Measurements from ENCODE around the gene C18orf54. TPM values are rescaled to one million over a fixed set of nuclear protein-coding genes. Genes with fewer than 3 reads are reported as not detected.
"Not testable (repeated sequence)": the region's sequence is repeated elsewhere in the genome, so short reads cannot be mapped to it uniquely, and the experiment has no call there.

The C18orf54 gene
- 21.5 and 40.1 TPM in 2 replicates for total RNA-seq (ENCODE audit: low replicate concordance)

DNA sequence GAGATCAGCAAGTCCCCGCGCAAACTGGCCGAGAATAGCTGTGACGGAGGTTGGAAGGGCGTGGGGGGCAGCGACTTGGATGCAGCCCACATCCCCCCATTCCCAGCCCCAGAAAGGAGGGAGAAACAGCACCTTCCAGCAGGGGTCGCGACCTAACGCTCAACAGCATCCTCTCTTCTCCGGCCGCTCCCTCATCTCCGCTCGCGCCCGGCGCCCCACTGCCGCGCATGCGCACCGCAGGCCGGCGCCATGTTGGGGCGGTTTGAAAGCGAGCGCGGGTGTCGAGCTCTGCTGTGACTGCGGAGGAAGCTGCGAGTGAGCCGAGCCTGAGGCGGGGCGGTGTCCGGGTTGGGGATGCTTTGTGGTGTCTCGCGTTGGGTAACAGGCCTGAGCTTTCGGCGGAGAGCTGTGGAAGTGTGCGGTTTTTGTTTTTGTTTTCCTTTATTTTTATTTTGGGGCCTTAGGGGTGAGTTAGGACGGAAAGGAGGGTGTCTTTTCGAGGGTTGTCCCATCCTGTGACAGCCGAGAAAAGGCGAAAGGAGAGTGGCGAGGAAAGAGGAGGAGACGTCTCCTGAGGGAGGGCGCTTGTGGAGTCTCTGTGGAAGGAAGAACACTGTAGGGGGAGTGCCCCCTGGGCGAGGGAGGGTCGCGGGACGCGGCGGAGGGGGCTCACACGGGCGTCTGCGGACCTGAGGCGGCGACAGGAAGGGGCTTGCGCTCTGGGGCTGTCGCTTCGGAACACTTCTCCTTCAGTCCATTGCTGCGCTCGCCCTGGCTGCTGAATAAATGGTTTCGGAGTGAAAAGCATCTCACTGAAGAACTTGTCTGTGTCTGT lies at the start of gene C18orf54, which contains the start of gene STARD6:
TSS of gene C18orf54 (plus strand) at position 247 of the 835 bp plus-strand sequence. CDS start 2,667 bp downstream, outside the sequence.
TSS of gene STARD6 (minus strand) at position 199 of the 835 bp plus-strand sequence. CDS start 3,285 bp downstream, outside the sequence.
- H3K27ac Mint-ChIP-seq: peak within 1 kb of the TSS; percentile 98
- H2AFZ ChIP-seq (replicated peaks): peak within 1 kb of the TSS; percentile 80
- no peaks in the 10 kb centered on the region for H4K20me1 ChIP-seq (ENCODE audit: low read depth)
- peaks cover 3% of the 10 kb centered on the region for H3K9me3 Mint-ChIP-seq
- peaks cover 3% of the 10 kb centered on the region for H3K27me3 Mint-ChIP-seq (ENCODE audit: insufficient read depth, low read depth)
- peaks cover 49% of the 10 kb centered on the region for H3K79me2 ChIP-seq (ENCODE audit: low read depth)
- no peaks in the 10 kb centered on the region for H3K27me3 ChIP-seq
- H3K4me3 ChIP-seq: peak within 1 kb of the TSS; percentile 94
- peaks cover 17% of the 10 kb centered on the region for H3K36me3 Mint-ChIP-seq
- peaks cover 24% of the 10 kb centered on the region for H3K4me1 ChIP-seq
- peak within 1 kb of the TSS; percentile 99 for H3K4me3 Mint-ChIP-seq
- peak within 1 kb of the TSS; percentile 81 for H3K4me2 ChIP-seq
- H3F3A ChIP-seq (ENCODE audit: low read depth): peaks cover 10% of the 10 kb centered on the region
- H3K27ac ChIP-seq: peak within 1 kb of the TSS; percentile 77
- H3K9ac ChIP-seq: peak within 1 kb of the TSS; percentile 61
- DNase-seq (ENCODE audit: low spot score): peak; percentile 97
- H3K4me1 Mint-ChIP-seq: peaks cover 15% of the 10 kb centered on the region
- H3K9me3 ChIP-seq (ENCODE audit: low read depth): no peaks in the 10 kb centered on the region
- TF ChIP-seq EZH2 (IDR thresholded peaks at IDR 0.05): peak; percentile 25
- TF ChIP-seq EZH2phosphoT487 (IDR thresholded peaks at IDR 0.05): no peak
- TF ChIP-seq, protein P1, sequence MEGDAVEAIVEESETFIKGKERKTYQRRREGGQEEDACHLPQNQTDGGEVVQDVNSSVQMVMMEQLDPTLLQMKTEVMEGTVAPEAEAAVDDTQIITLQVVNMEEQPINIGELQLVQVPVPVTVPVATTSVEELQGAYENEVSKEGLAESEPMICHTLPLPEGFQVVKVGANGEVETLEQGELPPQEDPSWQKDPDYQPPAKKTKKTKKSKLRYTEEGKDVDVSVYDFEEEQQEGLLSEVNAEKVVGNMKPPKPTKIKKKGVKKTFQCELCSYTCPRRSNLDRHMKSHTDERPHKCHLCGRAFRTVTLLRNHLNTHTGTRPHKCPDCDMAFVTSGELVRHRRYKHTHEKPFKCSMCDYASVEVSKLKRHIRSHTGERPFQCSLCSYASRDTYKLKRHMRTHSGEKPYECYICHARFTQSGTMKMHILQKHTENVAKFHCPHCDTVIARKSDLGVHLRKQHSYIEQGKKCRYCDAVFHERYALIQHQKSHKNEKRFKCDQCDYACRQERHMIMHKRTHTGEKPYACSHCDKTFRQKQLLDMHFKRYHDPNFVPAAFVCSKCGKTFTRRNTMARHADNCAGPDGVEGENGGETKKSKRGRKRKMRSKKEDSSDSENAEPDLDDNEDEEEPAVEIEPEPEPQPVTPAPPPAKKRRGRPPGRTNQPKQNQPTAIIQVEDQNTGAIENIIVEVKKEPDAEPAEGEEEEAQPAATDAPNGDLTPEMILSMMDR (IDR thresholded peaks at IDR 0.05): peak; percentile 70
- H3K36me3 ChIP-seq: peaks cover 24% of the 10 kb centered on the region

DNA sequence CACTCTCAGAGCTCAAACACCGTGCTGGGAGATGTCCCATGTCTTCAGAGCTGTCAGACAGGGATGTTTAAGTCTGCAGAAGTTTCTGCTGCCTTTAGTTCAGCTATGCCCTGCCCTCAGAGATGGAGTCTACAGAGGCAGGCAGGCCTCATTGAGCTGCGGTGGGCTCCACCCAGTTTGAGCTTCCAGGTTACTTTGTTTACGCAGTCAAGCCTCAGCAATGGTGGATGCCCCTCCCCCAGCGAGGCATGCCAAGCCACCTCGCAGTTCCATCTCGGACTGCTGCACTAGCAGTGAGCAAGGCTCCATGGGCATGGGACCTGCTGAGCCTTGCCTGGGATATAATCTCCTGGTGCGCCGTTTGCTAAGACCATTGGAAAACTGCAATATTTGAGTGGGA lies 48.1 kb upstream of the C18orf54 start:
- H3K9me3 Mint-ChIP-seq; H3K4me1 ChIP-seq; H3K9ac ChIP-seq; H3F3A ChIP-seq (ENCODE audit: low read depth); H3K4me3 Mint-ChIP-seq; H4K20me1 ChIP-seq (ENCODE audit: low read depth); H3K4me3 ChIP-seq; H3K36me3 ChIP-seq; H3K9me3 ChIP-seq (ENCODE audit: low read depth); H3K36me3 Mint-ChIP-seq; H2AFZ ChIP-seq (replicated peaks); H3K4me2 ChIP-seq; H3K27ac Mint-ChIP-seq; H3K27me3 ChIP-seq; H3K79me2 ChIP-seq (ENCODE audit: low read depth); H3K4me1 Mint-ChIP-seq; DNase-seq (ENCODE audit: low spot score); H3K27me3 Mint-ChIP-seq (ENCODE audit: insufficient read depth, low read depth); H3K27ac ChIP-seq: not testable (repeated sequence)

DNA sequence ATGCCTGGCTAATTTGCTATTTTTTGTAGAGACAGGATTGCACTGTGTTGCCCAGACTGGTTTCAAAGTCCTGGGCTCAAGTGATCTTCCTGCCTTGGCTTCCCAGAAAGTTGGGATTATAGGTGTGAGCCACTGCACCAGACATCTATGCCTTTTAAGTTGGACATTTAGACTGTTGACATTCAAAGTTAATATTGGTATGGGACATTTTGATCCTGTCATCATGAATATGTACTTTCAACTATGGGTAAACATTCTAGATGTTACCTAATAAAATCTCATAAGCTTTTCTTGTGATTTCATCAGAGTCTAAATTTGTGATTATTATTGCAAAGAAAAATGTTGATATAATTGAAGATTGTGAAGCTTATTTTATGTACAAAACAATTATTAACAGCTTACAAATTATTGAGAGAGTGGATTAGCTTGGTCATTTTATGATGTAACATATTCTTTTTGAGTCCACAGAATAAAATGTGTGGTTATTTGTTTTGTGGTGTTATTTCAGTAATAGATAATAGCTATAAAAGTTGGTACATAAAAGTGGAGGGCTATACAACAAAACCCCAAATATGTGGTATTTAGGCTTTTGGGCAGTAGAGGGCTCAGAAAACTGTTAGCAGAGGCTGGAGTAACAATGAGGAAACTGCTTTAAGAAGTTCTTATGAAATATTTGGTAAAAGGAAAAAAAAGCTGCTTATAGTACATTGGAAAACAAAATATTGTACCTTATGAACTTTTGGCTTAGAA lies 41.5 kb upstream of the C18orf54 start:
- H3K9ac ChIP-seq: no peak overlapping the region
- DNase-seq (ENCODE audit: low spot score): no peak
- H3K4me2 ChIP-seq: no peak overlapping the region
- no peaks in the 10 kb centered on the region for H3K36me3 Mint-ChIP-seq
- no peak overlapping the region for H3K4me3 ChIP-seq
- H2AFZ ChIP-seq (replicated peaks): peak overlapping the region; percentile 15
- no peaks in the 10 kb centered on the region for H3K9me3 ChIP-seq (ENCODE audit: low read depth)
- peaks cover 5% of the 10 kb centered on the region for H3F3A ChIP-seq (ENCODE audit: low read depth)
- no peaks in the 10 kb centered on the region for H3K79me2 ChIP-seq (ENCODE audit: low read depth)
- no peak overlapping the region for H3K27ac ChIP-seq
- no peaks in the 10 kb centered on the region for H3K36me3 ChIP-seq
- H3K27ac Mint-ChIP-seq: no peak overlapping the region
- H3K9me3 Mint-ChIP-seq: no peaks in the 10 kb centered on the region
- peaks cover 5% of the 10 kb centered on the region for H3K4me1 Mint-ChIP-seq
- no peaks in the 10 kb centered on the region for H3K27me3 Mint-ChIP-seq (ENCODE audit: insufficient read depth, low read depth)
- H4K20me1 ChIP-seq (ENCODE audit: low read depth): no peaks in the 10 kb centered on the region
- H3K27me3 ChIP-seq: no peaks in the 10 kb centered on the region
- H3K4me1 ChIP-seq: peaks cover 11% of the 10 kb centered on the region
- no peak overlapping the region for H3K4me3 Mint-ChIP-seq
- TF ChIP-seq EZH2 (IDR thresholded peaks at IDR 0.05) (no peak), EZH2phosphoT487 (IDR thresholded peaks at IDR 0.05) (no peak)

DNA sequence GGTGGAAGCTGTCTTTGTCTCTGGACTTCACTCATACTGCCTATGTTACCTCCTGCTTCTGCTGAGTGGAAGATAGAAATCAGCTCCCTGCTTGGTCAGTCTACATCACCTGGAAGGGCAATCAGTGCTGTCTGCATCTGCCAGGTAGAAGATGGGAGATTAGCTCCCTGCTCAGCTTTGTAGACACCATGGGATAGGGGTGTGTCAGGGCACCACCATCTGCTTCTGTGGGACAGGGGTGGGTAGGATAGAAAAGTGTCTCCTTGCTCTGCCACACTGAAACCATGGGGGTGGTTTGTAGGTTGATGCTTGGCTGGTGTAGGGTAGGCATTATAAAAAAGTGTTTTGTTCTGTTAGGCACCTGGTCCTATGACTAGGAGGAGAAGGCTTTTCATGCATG lies 34.1 kb upstream of the C18orf54 start:
- Histone ChIP-seq H3K79me2 (ENCODE audit: low read depth) (no peaks in the 10 kb centered on the region), H3K27ac (no peak overlapping the region), H3K9ac (no peak overlapping the region), H3K4me2 (no peak overlapping the region), H2AFZ (replicated peaks) (no peak overlapping the region), H4K20me1 (ENCODE audit: low read depth) (no peaks in the 10 kb centered on the region), H3K27me3 (no peaks in the 10 kb centered on the region), H3F3A (ENCODE audit: low read depth) (peaks cover 5% of the 10 kb centered on the region), H3K36me3 (no peaks in the 10 kb centered on the region), H3K4me1 (peaks cover 11% of the 10 kb centered on the region), H3K4me3 (no peak overlapping the region), H3K9me3 (ENCODE audit: low read depth) (no peaks in the 10 kb centered on the region)
- Mint-ChIP-seq H3K36me3 (no peaks in the 10 kb centered on the region), H3K27me3 (ENCODE audit: insufficient read depth, low read depth) (peaks cover 2% of the 10 kb centered on the region), H3K9me3 (no peaks in the 10 kb centered on the region), H3K27ac (no peak overlapping the region), H3K4me1 (peaks cover 5% of the 10 kb centered on the region), H3K4me3 (no peak overlapping the region)
- no peak for DNase-seq (ENCODE audit: low spot score)
- TF ChIP-seq EZH2 (IDR thresholded peaks at IDR 0.05) (no peak), EZH2phosphoT487 (IDR thresholded peaks at IDR 0.05) (no peak)
- TF ChIP-seq, protein P1 (IDR thresholded peaks at IDR 0.05): no peak

Measured in neural progenitor cell (in vitro differentiated cells).